Stimulated activated CD4-positive, alpha-beta T cell treated with anti-CD3 and anti-CD28 coated beads, Interleukin-15, amount 100 ng/mL, for 24 hours (primary cell): ENCODE results near the gene ADARB2.

Source experiments
- DNase-seq: peaks from one replicate; pipeline ENCODE4 v3.0.0-alpha.2; 2020

Gene ADARB2

DNA sequence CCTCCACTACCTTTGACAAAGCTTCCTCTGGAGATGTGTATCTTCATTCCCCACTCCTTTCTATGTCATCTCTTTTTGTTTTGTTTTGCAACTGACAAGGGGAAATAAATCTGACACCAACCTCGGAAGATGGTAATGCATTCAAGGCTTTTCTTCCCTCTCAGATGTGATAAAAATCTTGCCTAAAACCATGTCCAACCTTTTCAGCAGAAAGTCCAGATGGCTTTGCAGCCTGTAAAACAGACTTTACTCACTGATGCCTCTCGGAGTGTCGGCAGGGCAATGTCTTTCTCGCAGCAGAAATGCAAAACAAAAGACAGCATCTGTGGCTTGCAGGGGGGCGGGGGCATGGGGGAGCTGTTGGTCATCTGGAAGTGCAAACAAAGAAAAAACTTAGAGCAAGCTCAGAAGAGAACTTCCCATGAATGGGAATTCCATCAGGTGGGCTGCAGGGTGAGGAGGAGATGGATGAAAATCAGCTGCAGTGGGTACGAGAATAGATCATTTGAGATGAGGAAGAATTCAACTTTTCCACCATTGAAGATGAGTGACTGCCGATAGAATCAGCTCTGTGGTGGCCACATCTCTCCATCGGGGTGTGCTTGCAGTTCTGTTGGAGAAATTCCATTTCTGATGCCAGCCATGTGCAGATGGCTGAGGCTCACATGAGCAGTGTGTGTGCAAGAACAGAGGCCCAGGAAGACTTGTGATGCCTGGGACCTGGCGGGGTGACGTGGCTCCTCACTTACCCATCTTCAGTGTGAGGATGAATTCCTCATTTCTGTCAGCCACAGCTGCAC lies 443.5 kb downstream of the ADARB2 start:
- no peak for DNase-seq

DNA sequence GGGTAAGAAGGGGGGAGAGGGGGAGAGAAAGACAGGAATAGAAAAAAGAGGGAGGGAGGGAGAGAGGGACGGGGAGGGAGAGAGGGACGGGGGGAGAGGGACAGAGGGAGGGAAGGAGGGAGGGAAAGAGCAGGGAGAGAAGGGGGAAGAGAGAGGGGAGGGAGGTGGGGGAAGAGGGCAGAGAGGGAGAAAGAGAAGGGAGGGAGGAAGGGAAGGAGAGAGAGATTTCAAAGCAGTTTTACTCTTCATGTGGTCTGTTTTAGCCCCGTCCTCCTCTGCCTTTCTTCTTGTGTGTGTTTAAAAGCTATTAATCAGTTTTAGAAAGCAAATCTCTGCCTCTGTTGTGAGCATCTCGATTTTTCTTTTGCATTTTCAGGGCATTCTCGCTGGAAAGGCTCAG lies 444.2 kb downstream of the ADARB2 start:
- DNase-seq = no peak

DNA sequence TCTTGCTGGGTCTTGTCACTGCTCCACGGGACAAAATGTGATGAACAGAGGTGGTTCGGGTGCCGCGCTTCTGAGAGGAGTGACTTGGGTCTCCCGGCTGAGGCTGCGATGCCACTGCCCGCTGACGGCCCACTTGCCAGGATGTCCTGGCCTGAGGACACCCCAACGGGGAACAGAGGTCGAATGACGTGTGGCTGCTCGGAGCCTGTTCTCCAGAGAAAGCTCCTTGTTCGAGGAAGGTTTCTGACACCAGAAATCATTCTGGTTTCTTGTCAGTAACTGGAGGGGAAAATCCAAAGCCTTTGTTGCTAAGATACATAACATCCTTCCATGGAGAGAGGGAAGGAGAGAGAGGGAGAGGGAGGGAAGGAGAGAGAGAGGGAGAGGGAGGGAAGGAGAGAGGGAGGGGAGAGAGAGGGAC lies 444.7 kb downstream of the ADARB2 start:
- DNase-seq = no peak

DNA sequence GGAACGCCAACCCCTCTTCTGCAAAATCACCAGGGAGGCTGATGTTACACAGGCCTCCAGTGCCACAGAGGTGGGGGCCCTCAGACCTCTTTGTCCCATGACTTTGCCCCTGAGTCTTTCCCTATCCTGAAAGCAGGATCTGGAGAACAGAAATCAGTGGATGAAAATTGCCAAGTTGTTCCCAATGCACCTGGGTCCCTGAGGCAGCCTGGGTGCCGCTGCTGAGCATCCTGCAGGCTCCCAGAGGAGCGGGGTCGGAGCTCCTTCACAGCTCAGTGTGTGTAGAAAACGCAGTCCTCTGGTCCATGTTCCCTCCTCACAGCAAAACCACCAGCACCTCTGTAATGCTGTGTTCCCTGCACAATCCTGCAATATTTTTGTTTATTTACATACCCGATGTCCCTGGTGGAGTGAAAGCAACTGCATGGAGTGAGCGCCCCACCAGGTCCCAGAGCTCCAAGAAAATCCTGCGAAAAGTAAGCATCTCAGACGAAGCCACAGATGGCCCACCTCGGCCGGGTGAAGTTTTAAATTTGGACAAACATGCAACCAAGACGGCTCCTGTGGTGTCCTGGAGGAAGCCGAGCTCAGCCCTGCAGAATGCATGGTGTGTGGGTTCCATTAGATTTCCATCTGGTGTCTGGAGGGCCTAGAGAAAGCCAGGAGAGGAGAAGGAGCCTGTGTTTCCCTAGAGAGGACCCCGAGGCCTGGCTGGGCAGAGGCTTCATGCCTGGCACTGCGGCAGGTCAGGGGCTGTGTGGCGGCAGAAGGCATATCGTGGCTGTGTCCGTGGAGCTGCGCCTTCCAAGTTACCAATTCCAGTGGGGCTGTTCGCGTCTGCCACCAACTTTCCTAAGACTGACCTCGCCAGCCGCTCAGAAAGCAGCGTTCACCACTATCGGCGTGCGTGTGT lies 445.9 kb downstream of the ADARB2 start:
- DNase-seq = no peak

DNA sequence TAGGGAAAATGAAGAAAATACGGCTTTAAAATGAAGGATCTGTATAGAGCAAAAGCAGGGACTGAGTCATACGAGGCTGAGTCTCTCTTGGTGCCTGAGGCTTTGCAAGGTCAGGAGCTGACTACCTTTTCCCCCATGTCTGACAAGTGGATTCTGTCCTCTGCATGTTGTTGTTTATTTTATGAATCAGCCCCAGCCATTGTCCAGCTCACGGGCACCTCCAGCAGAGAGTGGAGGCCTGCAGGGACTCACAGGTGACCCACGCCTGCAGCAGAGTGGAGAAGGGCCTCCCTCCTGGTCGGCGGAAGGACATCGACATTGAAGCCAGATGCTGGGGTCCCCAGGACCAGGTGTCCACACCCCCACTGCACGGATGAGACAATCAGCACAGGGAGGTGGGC lies 447.3 kb downstream of the ADARB2 start:
- no peak for DNase-seq

DNA sequence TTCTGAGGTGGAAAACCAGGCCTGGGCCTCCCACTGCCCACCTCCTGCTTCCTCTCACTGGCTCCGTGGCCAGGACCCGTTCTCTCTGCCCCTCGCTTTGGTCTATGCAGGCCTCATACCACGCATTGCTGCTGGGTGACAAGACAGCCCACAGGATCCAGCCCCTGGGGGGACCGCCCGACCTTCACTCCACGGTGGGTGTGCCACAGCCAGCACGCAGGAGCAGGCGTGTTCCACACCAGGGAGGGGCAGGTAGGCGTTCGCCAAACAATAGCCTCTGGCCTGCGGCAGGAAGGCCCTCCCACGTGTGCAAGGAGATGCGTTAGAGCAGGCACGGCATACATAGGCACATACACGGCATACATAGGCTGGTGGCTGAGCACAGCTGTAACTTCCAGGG lies 447.7 kb downstream of the ADARB2 start:
- DNase-seq = no peak

DNA sequence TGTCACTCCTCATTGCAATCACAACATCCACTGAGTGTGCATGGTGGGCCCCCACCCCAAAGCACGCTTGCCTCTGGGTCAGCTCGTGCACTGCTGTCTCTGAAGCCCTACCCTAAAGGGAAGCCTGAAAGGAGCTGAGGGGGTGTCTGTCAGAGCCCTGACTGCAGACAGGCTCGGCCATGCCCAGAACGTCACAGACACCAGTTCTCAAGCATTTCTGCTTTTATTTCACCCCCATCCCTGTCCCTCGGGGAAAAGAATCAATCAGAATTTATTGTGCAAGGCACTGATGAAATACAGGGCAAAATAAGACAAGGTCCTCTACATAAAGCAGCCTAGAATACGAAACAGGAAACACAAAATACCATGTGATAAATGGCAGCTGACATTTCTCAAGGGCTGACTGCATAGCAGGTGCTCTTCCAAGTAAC lies 449.3 kb downstream of the ADARB2 start:
- DNase-seq = no peak

DNA sequence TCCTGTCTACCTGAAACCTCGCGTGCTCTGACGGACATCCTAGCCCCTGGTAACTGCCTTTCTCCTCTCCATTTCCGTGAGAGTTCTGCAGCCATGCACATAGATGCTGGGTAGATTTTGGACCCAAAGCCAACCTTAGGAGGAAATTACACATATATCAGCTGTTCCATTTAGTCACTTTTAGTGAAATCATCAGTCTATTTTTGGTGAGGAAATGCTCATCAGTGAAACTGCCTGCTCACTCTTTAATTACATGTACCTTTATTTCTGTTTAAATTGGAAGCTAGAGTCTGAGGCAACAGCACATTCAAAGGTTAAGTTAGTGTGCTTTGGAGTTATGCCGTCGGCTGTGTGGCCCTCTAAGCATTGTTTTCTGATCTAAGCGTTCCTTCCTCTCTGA lies 449.8 kb downstream of the ADARB2 start:
- DNase-seq = no peak

DNA sequence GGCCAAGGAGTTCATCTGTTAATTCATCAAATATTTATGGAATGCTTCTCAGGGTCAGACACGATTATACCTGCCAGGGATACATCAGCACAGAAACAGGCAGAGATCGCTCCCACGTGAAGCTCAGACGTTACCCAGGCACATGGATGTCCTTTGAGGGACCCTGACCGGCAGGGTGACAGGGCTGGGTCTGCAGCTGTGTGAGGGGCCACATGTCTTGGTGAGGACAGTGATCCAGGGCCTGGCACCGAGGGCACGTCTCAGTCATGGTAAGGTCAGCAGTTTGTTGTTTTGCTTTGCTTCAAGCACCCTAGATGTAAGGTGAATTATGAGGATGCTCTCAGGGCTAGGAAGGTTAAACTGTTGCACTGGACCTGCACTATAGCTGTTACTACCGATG lies 453.2 kb downstream of the ADARB2 start:
- no peak for DNase-seq

DNA sequence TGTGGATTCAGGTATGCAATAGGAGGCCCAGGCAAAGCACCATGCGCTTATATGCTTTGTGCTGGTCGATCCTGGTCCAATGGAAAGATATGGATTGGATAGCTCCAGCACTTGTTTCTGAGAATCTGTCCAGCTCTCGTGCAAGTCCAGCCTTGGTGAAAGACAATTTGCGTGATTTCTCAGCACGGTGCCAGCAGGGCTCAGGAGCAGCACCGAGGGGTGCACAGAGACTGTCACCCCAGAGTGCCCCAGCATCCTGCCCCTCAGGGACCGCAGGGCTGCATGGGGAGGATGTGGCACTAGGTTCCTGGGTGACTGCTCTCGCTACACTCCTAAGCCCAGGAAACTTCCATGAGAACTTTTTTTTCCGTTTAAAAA lies 455.9 kb downstream of the ADARB2 start:
- DNase-seq = no peak

DNA sequence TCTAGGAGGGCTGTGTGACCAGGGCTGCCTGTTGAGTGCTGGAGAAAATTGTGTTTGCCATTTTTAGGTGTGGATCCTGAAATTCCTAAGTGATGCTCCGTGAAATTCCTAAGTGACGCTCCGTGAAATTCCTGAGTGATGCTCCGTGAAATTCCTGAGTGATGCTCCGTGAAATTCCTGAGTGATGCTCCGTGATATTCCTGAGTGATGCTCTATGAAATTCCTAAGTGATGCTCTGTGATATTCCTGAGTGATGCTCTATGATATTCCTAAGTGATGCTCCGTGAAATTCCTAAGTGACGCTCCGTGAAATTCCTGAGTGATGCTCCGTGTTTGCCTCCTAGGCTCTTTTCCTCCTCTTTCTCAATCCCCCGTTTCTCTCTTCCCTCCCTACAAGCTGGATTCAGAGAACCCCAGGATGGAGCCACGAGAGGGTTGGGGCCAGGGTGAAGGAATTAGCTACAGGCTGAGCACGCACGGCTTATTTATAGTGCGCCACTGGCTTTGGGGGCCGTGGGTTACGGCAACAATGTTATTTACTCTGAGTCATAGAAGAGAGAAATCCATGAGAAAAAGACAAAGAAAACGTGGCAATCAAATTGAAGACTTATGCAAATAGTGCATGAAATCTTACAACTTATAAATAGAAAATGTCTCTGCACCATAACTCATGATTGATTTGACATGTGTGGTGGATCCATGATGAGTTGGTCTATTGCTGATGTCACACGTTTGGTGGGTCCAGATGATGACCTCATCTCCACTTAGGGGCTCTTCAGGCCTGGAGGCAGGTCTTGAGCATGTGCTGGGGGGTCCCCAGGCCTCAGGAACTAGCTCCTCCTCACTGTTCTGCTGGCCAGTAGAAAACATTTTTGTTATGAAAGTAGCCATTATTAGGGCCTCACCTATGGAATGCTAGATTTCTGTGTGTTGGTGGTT lies 456.6 kb downstream of the ADARB2 start:
- DNase-seq = no peak

DNA sequence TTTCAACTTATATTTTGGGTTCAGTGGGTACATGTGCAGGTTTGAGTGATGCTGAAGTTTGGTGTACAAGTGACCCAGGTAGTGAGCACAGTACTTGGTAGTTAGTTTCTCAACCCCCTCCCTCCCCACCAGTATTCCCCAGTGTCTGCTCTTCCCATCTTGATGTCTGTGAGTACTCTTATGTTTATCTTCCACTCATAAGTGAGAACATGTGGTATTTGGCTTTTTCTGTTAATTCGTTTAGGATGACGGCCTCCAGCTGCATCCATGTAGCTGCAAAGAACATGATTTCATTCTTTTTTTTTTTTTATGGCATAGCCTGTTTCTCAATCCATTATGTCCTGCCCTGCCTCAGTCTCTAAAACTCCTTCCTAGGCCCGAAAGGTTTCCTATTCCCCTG lies 459.0 kb downstream of the ADARB2 start:
- no peak for DNase-seq

DNA sequence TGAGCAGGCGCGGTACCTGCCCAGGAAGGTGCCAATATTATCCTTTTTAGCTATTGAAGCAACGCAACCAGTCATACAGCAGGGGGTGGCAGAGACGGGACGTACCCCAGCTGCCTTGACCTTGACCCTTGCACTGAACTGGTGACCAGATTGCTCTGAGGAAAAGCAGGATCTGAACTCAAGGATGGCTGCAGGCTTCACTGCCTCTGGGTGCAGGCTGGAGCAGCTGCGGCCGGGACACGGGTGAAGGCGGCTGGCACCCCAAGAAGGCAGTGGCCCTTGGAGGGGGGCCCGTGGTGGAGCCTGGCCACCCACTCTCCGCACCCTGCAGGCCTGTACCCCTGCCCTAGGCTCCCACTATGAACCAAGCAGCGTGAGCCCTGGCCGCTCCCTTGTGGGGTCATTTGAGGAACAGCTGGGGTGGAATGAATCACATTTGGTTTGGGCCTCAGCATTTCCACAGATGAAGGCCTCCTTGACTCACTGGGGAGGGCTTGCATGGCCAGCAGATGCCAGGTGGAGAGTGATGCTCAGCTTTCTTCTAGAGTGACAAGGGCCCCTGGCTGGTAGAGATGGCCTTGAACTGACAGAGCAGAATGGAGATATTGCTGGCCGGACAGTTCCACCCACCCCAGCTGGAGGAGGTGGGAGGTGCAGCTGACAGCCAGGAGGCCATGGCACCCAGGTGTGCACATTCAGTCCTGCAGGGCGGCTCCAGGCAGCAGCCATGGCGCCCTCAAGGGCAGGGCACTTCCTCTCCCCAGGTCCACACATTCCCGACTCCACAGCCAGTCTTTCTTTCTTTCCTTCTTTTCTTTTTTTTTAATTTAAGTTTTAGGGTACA lies 462.4 kb downstream of the ADARB2 start:
- no peak for DNase-seq

DNA sequence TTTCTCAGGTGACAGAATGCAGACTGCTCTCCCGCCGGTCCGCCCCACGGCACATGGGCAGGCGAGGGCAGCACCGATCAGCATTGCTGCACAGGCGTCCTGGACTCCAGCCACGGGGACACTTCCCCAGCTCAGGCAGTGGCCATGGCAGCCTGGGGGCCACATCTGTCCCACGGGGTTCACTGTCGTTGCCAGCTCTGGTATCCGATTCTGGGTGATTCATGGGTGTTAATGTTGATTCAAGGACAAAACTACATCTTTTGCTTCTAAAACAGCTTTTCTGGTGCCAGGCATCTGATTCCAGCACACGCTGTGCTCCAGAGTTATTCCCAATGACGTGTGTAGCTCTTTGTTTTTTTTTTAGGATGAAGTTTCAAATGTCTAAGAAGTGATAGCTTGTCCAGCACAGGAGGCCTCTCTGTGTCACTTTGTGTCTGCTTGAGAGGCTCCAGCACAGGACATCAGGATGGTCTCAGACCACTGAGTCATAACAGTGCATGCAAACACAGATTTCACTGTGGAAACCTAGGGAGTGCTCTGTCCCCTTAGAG lies 463.1 kb downstream of the ADARB2 start:
- no peak for DNase-seq

DNA sequence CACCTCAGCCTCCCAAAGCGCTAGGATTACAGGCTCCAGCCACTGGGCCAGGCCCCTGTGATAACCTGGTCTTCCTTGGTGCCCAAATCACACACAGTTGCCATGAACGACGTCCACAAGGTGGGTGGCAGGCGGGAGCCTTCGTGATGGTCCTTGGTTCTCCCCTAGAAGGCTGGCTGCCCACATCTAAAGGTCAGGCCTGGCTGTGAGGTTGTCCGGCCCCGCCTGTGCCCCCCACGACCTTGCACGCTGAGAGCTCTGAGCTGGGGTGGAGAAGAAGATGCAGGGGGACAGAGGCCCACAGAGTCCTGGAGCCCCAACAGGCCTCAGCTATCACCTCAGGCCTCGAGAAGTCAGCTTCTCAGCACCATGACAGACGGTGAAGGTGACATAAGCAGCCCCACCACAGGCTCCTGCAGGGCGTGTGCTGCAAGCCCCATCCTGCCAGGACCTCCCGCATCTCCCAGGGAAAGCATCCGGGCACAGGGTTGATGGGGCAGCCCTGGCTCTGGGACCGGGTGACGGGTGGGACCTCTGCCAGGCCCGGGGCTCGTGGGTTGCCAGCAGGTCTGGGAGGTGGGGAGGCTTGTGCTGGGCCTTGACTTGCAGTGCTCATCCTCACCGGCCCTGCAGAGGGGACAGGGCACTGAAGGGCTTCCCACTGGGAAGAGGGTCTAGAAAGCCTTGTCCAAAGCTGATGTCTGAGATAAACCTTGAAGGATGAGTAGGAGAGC lies 463.8 kb downstream of the ADARB2 start:
- no peak for DNase-seq

DNA sequence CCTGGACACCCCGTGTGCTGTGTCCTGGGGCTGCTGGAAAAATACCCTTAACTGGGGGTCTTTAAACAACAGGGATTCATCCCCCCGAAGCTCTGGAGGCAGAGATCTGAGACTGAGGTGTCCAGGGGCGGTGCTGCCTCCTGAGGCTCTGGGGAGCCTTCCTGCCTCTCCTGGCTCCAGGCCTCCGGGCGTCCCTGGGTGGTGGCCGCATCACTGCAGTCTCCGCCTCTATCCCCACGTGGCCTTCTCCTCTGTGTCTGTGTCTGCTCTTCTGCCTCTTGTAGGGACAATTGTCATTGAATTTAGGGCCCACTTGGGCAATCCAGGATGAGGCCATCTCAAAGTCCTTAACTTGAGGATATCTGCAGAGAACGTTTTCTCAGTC lies 464.6 kb downstream of the ADARB2 start:
- DNase-seq = no peak

DNA sequence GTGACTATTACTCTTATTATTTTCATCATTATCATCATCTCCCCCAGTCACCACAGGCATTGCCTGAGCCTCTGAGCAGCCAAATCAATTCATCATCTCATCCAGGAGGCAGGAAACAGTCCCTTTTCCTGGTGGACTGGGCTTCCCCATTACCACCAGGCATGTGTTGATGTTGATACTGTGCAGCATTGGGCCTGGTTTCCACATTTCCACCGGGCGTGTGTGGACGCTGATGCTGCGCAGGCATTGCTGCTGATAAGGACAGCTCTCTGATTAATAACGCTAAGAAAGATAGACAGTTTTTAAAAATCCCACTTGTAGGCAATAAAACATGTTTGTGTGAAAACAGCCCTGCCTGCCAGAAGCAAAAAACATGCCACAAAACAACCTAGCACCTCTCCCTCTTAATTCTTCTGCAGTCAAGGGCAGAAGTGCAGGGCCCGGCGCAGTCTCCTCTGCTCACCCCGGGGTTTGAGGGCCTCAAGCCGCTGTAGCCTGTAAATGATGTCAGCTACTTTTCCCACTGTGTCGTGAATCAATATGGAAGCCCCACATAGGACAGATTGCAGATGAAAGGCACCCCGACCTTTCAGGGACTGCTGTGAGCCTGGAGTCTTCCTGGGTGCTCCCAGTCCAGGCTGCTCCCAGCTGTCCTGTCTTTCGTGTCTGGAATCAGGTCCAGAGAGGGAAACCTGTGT lies 465.1 kb downstream of the ADARB2 start:
- DNase-seq = no peak

DNA sequence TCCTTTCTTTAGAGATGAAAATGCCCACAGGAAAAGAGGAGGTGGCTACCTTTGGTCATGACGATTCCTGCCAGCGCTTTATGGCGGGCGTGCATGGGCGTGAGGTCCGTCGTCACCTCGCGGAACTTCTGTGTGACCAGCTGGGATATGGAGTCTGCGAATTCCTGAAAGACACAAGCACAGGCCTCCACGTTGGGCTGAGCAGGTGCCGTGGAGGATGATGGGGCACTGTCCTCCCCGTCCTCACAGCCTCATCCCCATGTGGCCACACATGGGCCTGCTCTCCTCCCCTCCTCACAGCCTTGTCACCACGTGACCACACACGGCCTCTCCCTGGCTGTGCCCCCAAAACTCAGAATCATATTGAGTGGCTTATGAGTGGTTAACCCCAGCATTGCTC lies 466.4 kb downstream of the ADARB2 start:
- no peak for DNase-seq

DNA sequence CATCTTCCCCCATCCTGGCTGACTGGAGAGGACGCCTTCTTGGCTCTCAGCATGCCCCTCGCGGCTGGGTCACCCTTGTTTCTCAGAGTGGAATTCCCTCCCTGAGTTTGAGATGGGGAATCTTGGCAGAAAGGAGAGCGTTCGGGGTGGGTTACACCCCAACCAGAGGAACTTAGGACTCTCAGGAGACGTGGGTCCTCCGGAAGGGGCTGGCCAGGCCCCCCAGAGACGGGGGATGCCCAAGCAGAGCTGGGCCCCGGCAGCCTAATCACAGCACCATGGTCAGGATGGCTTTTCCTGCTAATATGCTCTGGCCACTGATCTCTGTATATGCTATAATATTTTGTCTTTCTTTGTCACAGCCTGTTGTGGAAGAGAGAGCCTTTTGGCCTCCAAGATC lies 466.8 kb downstream of the ADARB2 start:
- DNase-seq = no peak

DNA sequence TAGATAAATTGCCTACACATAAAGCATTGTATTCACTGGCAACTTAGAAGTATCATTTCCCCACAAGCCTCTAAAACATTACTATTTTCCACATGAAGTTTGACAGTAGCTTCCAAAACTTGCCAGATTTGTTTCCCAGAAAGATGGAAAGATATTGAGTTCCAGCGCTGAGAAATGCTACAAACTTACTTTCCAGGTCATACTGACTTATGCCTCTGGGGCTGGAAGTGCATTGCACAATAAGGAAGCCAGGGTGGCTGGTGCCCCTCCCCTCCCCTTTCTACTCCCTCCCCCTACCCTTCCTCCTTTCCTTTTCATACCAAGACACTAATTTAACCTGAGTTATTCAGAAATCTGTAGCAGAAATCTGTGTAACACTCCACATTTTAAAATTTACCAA lies 468.5 kb downstream of the ADARB2 start:
- no peak for DNase-seq
